H1 (cell line): ENCODE data around the gene POLR2L. TPM values are rescaled to one million over a fixed set of nuclear protein-coding genes. Genes with fewer than 3 reads are reported as not detected.

Source experiments
- CTCF ChIA-PET: fragments of 300-600 bp; sonication (Branson Sonifier 250); formaldehyde crosslinking; loops from one replicate; lab custom pipeline; 2021; ENCODE audit not compliant: partially characterized antibody; lab: Charles Lee
- POLR2A ChIA-PET: fragments of 300-600 bp; sonication (Branson Sonifier 250); formaldehyde crosslinking; loops from one replicate; lab custom pipeline; 2021; ENCODE audit warnings: inconsistent platforms; ENCODE audit not compliant: partially characterized antibody; lab: Charles Lee
- DNase-seq, 2 experiments: peaks; one replicate each; pipeline versions ENCODE4 v3.0.0 to v3.0.0-alpha.2; 2010 to 2022; ENCODE audit warnings: low spot score in 2 of 2, low read depth in 1 of 2, mixed read lengths in 1 of 2
- FAIRE-seq: peaks from 2 replicates; lab custom pipeline; 2011; peaks lifted over from hg19 to GRCh38; lab: Jason Lieb, UNC
- H2AFZ ChIP-seq: 2 replicates; pipeline ENCODE4 v1.8.1; 2012; ENCODE audit warnings: low read length, inconsistent platforms
- H2AK5ac ChIP-seq: 2 replicates; pipeline ENCODE4 v1.6.1; 2013; ENCODE audit warnings: low read depth, low read length
- H2BK120ac ChIP-seq: replicated peaks from 2 replicates; pipeline ENCODE3; 2013; ENCODE audit warnings: low read depth, low read length, inconsistent platforms
- H2BK12ac ChIP-seq: 2 replicates; pipeline ENCODE4 v1.6.1; 2013; ENCODE audit warnings: low read depth, low read length
- H2BK15ac ChIP-seq: 2 replicates; pipeline ENCODE4 v1.6.1; 2013; ENCODE audit warnings: low read length
- H2BK20ac ChIP-seq: 2 replicates; pipeline ENCODE4 v1.6.1; 2013; ENCODE audit warnings: low read length
- H2BK5ac ChIP-seq: 2 replicates; pipeline ENCODE4 v1.6.1; 2013; ENCODE audit warnings: low read depth, low read length
- H3K14ac ChIP-seq: 2 replicates; pipeline ENCODE4 v1.6.1; 2013; ENCODE audit warnings: inconsistent platforms; ENCODE audit not compliant: insufficient read length
- H3K18ac ChIP-seq: 2 replicates; pipeline ENCODE4 v1.6.1; 2013; ENCODE audit warnings: low read length; ENCODE audit errors: extremely low read depth
- H3K23ac ChIP-seq: 2 replicates; pipeline ENCODE4 v1.6.1; 2013; ENCODE audit warnings: inconsistent platforms; ENCODE audit not compliant: insufficient read length
- H3K23me2 ChIP-seq: 2 replicates; pipeline ENCODE4 v1.6.1; 2013; ENCODE audit warnings: low read depth, low read length
- H3K27ac ChIP-seq: 2 replicates; pipeline ENCODE4 v1.6.1; 2011; ENCODE audit warnings: low read depth, low read length, inconsistent platforms
- H3K27me3 ChIP-seq, 4 experiments: replicated peaks in 1 of 4; 1 replicate in 1 of 4; 2 replicates in 3 of 4; pipeline versions ENCODE4 v1.6.1 to v1.8.1; 2011 to 2013; ENCODE audit warnings: low read length in 3 of 4, mild to moderate bottlenecking in 3 of 4, inconsistent platforms in 2 of 4, mixed read lengths in 2 of 4, moderate library complexity in 1 of 4; ENCODE audit not compliant: control insufficient read depth in 3 of 4, insufficient read depth in 3 of 4; ENCODE audit errors: extremely low read depth in 1 of 4
- H3K36me3 ChIP-seq, 4 experiments: 2 replicates each; pipeline versions ENCODE4 v1.6.1 to v1.8.1; 2011 to 2013; ENCODE audit warnings: mild to moderate bottlenecking in 4 of 4, low read length in 3 of 4, moderate library complexity in 2 of 4, control low read depth in 1 of 4, inconsistent platforms in 1 of 4; ENCODE audit not compliant: insufficient read depth in 4 of 4, control insufficient read depth in 2 of 4
- H3K4ac ChIP-seq: replicated peaks from 2 replicates; pipeline ENCODE3; 2013; ENCODE audit warnings: low read length, low read depth, mixed read lengths, inconsistent platforms; ENCODE audit not compliant: insufficient read length
- H3K4me1 ChIP-seq, 4 experiments: replicated peaks in 1 of 4; 1 replicate in 1 of 4; 2 replicates in 3 of 4; pipeline versions ENCODE4 v1.6.1 to v1.8.1; 2011 to 2013; ENCODE audit warnings: low read length in 3 of 4, inconsistent platforms in 2 of 4, mixed read lengths in 1 of 4; ENCODE audit not compliant: insufficient read depth in 4 of 4, control insufficient read depth in 3 of 4
- H3K4me2 ChIP-seq, 2 experiments: 2 replicates each; pipeline versions ENCODE4 v1.6.1 to v1.8.1; 2011 to 2013; ENCODE audit warnings: low read depth in 2 of 2, low read length in 2 of 2, control low read depth in 1 of 2, inconsistent platforms in 1 of 2, mild to moderate bottlenecking in 1 of 2; ENCODE audit not compliant: insufficient read depth in 1 of 2
- H3K4me3 ChIP-seq, 4 experiments: fragments of 200-600, 300-600 bp in 1 of 4; sonication (generic), shearing (Covaris generic), sonication (Bioruptor Twin) in 1 of 4; 2 replicates each; pipeline versions ENCODE4 v1.5.1 to v1.8.1; 2011 to 2016; ENCODE audit warnings: low read length in 4 of 4, low read depth in 3 of 4, control low read depth in 2 of 4, inconsistent platforms in 2 of 4, mild to moderate bottlenecking in 2 of 4, mixed read lengths in 1 of 4, moderate library complexity in 1 of 4; ENCODE audit not compliant: insufficient read depth in 2 of 4; ENCODE audit errors: extremely low read depth in 1 of 4
- H3K56ac ChIP-seq: replicated peaks from 2 replicates; pipeline ENCODE3; 2013; ENCODE audit warnings: low read depth, mild to moderate bottlenecking, mixed read lengths, low read length, inconsistent platforms; ENCODE audit not compliant: insufficient read length
- H3K79me1 ChIP-seq: 2 replicates; pipeline ENCODE4 v1.6.1; 2013; ENCODE audit warnings: low read depth, low read length, control low read depth
- H3K79me2 ChIP-seq, 2 experiments: 2 replicates each; pipeline versions ENCODE4 v1.6.1 to v1.8.1; 2012 to 2013; ENCODE audit warnings: low read length in 2 of 2, mild to moderate bottlenecking in 2 of 2, inconsistent platforms in 1 of 2; ENCODE audit not compliant: insufficient read depth in 2 of 2, control insufficient read depth in 1 of 2
- H3K9ac ChIP-seq, 4 experiments: replicated peaks in 1 of 4; 1 replicate in 1 of 4; 2 replicates in 3 of 4; pipeline versions ENCODE4 v1.6.1 to v1.8.1; 2011 to 2013; ENCODE audit warnings: low read depth in 3 of 4, low read length in 3 of 4, control low read depth in 2 of 4, mild to moderate bottlenecking in 2 of 4, moderate library complexity in 2 of 4, inconsistent platforms in 1 of 4; ENCODE audit errors: extremely low read depth in 1 of 4
- H3K9me3 ChIP-seq, 2 experiments: 2 replicates each; pipeline versions ENCODE4 v1.6.1 to v1.8.1; 2012 to 2013; ENCODE audit warnings: mild to moderate bottlenecking in 2 of 2, moderate library complexity in 2 of 2, control low read depth in 1 of 2, inconsistent platforms in 1 of 2, low read depth in 1 of 2, low read length in 1 of 2, mixed read lengths in 1 of 2; ENCODE audit not compliant: insufficient read depth in 2 of 2
- H4K20me1 ChIP-seq, 2 experiments: replicated peaks in 1 of 2; 2 replicates each; pipeline versions ENCODE3 to v1.8.1; 2011 to 2013; ENCODE audit warnings: inconsistent platforms in 2 of 2, low read length in 2 of 2, mild to moderate bottlenecking in 1 of 2; ENCODE audit not compliant: insufficient read depth in 2 of 2, control insufficient read depth in 1 of 2
- H4K5ac ChIP-seq: 2 replicates; pipeline ENCODE4 v1.6.1; 2013; ENCODE audit warnings: low read length, low read depth, mixed read lengths, inconsistent platforms; ENCODE audit not compliant: insufficient read length
- H4K8ac ChIP-seq: 2 replicates; pipeline ENCODE4 v1.8.0; 2013; ENCODE audit warnings: mild to moderate bottlenecking, moderate library complexity, low read length, inconsistent platforms; ENCODE audit not compliant: insufficient read depth; ENCODE audit errors: extremely low read depth
- H4K91ac ChIP-seq: replicated peaks from 2 replicates; pipeline ENCODE3; 2013; ENCODE audit warnings: low read length, mixed read lengths, inconsistent platforms; ENCODE audit not compliant: insufficient read length
- KDM5A ChIP-seq: fragments of 200-600 bp; IDR thresholded peaks from 2 replicates; pipeline ENCODE4 v1.7.1; 2012; ENCODE audit warnings: mild to moderate bottlenecking, low read length, inconsistent platforms, mixed read lengths
- PHF8 ChIP-seq: fragments of 200-600 bp; sonication (generic); conservative IDR thresholded peaks from 2 replicates; pipeline ENCODE4 v1.7.1; 2012; ENCODE audit warnings: low read depth, mild to moderate bottlenecking, inconsistent platforms, low read length, moderate library complexity
- SIRT6 ChIP-seq: IDR thresholded peaks from one replicate; pipeline ENCODE4 v1.7.1; 2012; ENCODE audit warnings: low read length, inconsistent platforms
- WGBS, 2 experiments: shearing (Covaris generic) in 1 of 2; methylation state at CpG; one replicate each; pipeline versions ENCODE4 v1.1.6 to v1.1.7; 2013 to 2015; ENCODE audit warnings: low lambda C conversion rate in 2 of 2, mixed read lengths in 2 of 2, inconsistent platforms in 1 of 2, low coverage in 1 of 2, missing lambda C conversion rate in 1 of 2; ENCODE audit not compliant: insufficient replicate concordance in 2 of 2, insufficient coverage in 1 of 2, insufficient read length in 1 of 2; ENCODE audit errors: extremely low coverage in 1 of 2, missing lambda C conversion rate in 1 of 2; 5-methylcytosine and 5-hydroxymethylcytosine counted together
- polyA plus RNA-seq, 7 experiments: library from polyadenylated mRNA; depleted of rRNA in 3 of 7; stranded (reverse) in 5 of 7; unstranded in 2 of 7; fragments of >200 nt in 5 of 7; fragments of 200-250 nt in 2 of 7; gene quantifications; 1 replicate in 5 of 7; 2 replicates in 1 of 7; 4 replicates in 1 of 7; pipeline versions ENCODE4 v1.2.1 to v1.2.3, GENCODE V29; 2011 to 2013; ENCODE audit warnings: missing spikeins in 2 of 7, mixed read lengths in 2 of 7
- total RNA-seq: library from RNA; stranded (reverse); fragmentation: NEBNext Ultra II Directional; extraction: Animal tissue kit (Norgen Biotek cat#: 25700); gene quantifications from 2 replicates; pipeline ENCODE4 v1.2.1, GENCODE V29; 2021

The POLR2L gene
- total and polyA plus RNA-seq, 2 of the 8 experiments (the other 6 are each of a cell fraction or from before 2014, with no cell fraction given), result 140 to 151 TPM

GRCh38 chr11:810040-810567 is 32.2 kb downstream of the POLR2L start:
- FAIRE-seq (no peak), DNase-seq (no peak)
- Histone ChIP-seq H2AK5ac (peak overlapping the region; percentile 53; the same call in 1 of the 2 replicates), H2BK5ac (peak overlapping the region; percentile 100; the same call in 1 of the 2 replicates), H2AFZ (no peak overlapping the region), H3K4ac (peak overlapping the region; percentile 78), H3K14ac (no peak overlapping the region), H3K4me3 (peak overlapping the region; percentile 66 to 100 (median 90)), H2BK20ac (no peak overlapping the region), H3K27ac (peak overlapping the region; percentile 99), H3K27me3 (no peaks in the 10 kb centered on the region), H3K79me1 (no peaks in the 10 kb centered on the region), H3K56ac (peak overlapping the region; percentile 96), H3K23me2 (peaks cover 8% of the 10 kb centered on the region; the same call in 1 of the 2 replicates), H3K9me3 (no peaks in the 10 kb centered on the region), H3K4me1 (peaks cover 0 to 9% (median 3%) of the 10 kb centered on the region in 4 experiments; a peak in 3 of 7 replicates), H3K9ac (peak overlapping the region; percentile 82 to 99 (median 94)), H3K79me2 (peaks cover 7 to 32% of the 10 kb centered on the region in 2 experiments; a peak in 3 of 4 replicates), H3K4me2 (peak overlapping the region; percentile 77 to 91), H2BK15ac (no peak overlapping the region), H2BK120ac (no peak overlapping the region), H3K36me3 (peaks cover 16 to 29% (median 26%) of the 10 kb centered on the region in 4 experiments), H4K8ac (peak overlapping the region; percentile 86), H3K23ac (no peak overlapping the region), H2BK12ac (no peak overlapping the region), H4K91ac (no peak overlapping the region), H4K20me1 (peaks cover 10 to 20% of the 10 kb centered on the region in 2 experiments), H4K5ac (no peak overlapping the region), H3K18ac (no peak overlapping the region; the same call in none of the 2 replicates)
- 1% methylated on average over 47 of the region's 55 CpGs; no CpG with 5 or more reads in 1 of the 2 experiments for WGBS, 2 experiments
- CTCF ChIA-PET, result interaction anchor here (0.6 to 0.8 kb wide), 2 partner anchors 28 to 90 kb away, joined by 3 to 6 read pairs; no protein-coding TSS in a partner anchor
- POLR2A ChIA-PET, result interaction anchor here (0.8 to 53.0 kb wide), 8 partner anchors 1 to 171 kb away, joined by 3 to 1917 read pairs (median 12); partner anchors contain the start of genes CD151, CEND1, CRACR2B and GATD1
- 0 out of 2 replicates have a peak, but pooled peaks have one; percentile 68 for TF ChIP-seq KDM5A
- peak; percentile 87 for TF ChIP-seq PHF8
- no peak for TF ChIP-seq SIRT6
